Pancreas (tissue), 10 donors: ENCODE results near the gene USHBP1. TPM values are rescaled to one million over a fixed set of nuclear protein-coding genes. Genes with fewer than 3 reads are reported as not detected.
A peak's percentile ranks its signal among the peaks of the same experiment; 100 is the strongest.

Experiments
- ATAC-seq, 4 donors: fragments of 200-7000 bp; cut with Tn5 transposase; one replicate each; pipeline versions ENCODE4 v1.8.0 to v1.9.1; 2020; ENCODE audit warnings: mild to moderate bottlenecking in 4 of 4, moderate library complexity in 4 of 4
- DNase-seq, 6 donors: peaks; one replicate each; pipeline ENCODE4 v3.0.0-alpha.2; 2020
- FAIRE-seq: peaks from 2 replicates; lab custom pipeline; 2012; peaks lifted over from hg19 to GRCh38; lab: Jason Lieb, UNC
- H3K27ac ChIP-seq, 4 donors: fragments of 200-600 bp; sonication (generic); 1 replicate in 3 of 4; 2 replicates in 1 of 4; pipeline versions ENCODE4 v1.5.0 to v1.8.0; 2020
- H3K27me3 ChIP-seq, 4 donors: fragments of 200-600 bp; one replicate each; pipeline ENCODE4 v1.8.0; 2021
- H3K36me3 ChIP-seq, 3 donors: fragments of 200-600 bp; sonication (generic) in 1 of 3; one replicate each; pipeline versions ENCODE4 v1.5.0 to v1.8.0; 2020 to 2021
- H3K4me1 ChIP-seq, 3 donors: fragments of 200-600 bp; one replicate each; pipeline ENCODE4 v1.8.0; 2021
- H3K4me3 ChIP-seq, 4 donors: fragments of 200-600 bp; sonication (generic) in 2 of 4; one replicate each; pipeline versions ENCODE4 v1.5.0 to v1.8.0; 2020 to 2021
- H3K9me3 ChIP-seq, 4 donors: fragments of 200-600 bp; one replicate each; pipeline ENCODE4 v1.8.0; 2021
- CTCF ChIP-seq, 4 donors: fragments of 200-600 bp; sonication (generic) in 3 of 4; IDR thresholded peaks; one replicate each; pipeline versions ENCODE4 v1.5.0 to v1.8.0; 2021; ENCODE audit warnings: antibody characterized with exemption in 4 of 4
- WGBS, 2 donors: extraction: QIAGEN DNeasy Blood & Tissue Kit; methylation state at CpG; one replicate each; pipeline ENCODE4 v1.1.7; 2013; 5-methylcytosine and 5-hydroxymethylcytosine counted together
- intact Hi-C, 3 donors: fragments of 100-400 bp; cut with DNase I; formaldehyde crosslinking; loops; one replicate each; pipeline versions ENCODE4 v1.11.1 to v1.14.2; 2022
- polyA plus RNA-seq, 2 donors: library from polyadenylated mRNA; stranded (reverse); fragments of 200-250 nt; gene quantifications; one replicate each; pipeline ENCODE4 v1.2.3, GENCODE V29; 2013
- total RNA-seq, 6 donors: library from RNA; stranded (reverse); fragmentation: NEBNext Ultra II Directional in 4 of 6; extraction: Animal tissue kit (Norgen Biotek cat#: 25700) in 4 of 6; gene quantifications; one replicate each; pipeline versions ENCODE4 v1.2.1 to v1.2.4, GENCODE V29; 2021 to 2023
- donor health status: healthy with polysubstance abuse.
- donor health status: DM: no; HTN: no; CAD: no; lungs with moderate emphysema.
- donor health status: DM: no; HTN: no; CAD: no.
- donor health status: control.
- donor health status: control.
- donor health status: Bipolar disorder and iron deficiency.
- donor health status: DM: yes; HTN: yes; CAD: no.
- donor health status: DM: no; HTN: no; CAD: no.
- donor health status: DM: no; HTN: no; CAD: no.
- donor health status: DM: yes; HTN: yes; CAD: no.

USHBP1 gene
- total and polyA plus RNA-seq, 8 donors, result 1.2 to 11.1 (median 2.1) TPM

DNA sequence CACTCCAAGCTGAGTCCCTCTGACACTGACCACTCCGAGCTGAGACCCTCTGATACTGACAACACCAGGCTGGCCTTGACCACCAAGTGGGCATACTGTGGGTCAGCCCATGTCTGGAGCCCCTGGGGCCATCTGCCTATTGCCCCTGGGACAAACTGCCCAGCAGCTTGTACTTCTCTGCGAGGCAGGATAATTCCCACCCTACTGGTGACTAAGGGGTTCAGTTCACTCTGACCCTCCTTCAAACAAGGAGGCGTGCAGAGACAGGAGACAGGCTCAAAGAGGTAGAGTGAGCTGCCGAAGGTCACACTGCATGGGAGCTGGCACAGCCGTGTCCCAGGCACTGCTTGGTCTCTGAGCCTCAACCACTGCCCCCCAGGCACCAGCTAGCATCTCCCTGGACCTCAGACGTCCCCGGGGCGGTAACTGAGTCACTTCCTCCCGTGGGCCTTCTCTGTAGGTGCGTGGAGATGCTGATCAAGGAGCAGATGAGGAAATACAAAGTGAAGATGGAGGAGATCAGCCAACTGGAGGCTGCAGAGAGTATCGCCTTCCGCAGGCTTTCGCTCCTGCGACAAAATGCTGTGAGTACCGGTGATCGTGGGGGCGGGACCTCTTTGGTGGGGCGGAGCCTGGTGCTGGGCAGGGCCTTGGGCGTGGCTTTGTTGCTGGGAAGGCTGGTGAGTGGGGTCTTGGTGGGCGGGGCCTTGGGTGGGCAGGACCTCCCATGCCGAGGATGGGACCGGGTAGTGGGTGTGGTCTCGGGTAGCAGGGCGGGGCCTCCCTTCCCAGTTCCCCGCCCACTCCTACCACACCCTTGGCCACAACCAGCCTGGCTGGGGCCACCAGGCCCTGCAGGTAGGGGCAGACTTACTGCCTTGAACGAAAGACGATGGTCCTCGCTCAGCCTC, 55.2 kb downstream of the USHBP1 start:
- ATAC-seq, result no peak
- no peak for TF ChIP-seq CTCF (IDR thresholded peaks at IDR 0.05)
- H3K4me1 ChIP-seq, result no peaks in the 10 kb centered on the region
- H3K27ac ChIP-seq, result no peak overlapping the region
- WGBS, 2 donors, result 85 to 88% methylated on average over 22 to 28 of the region's 28 CpGs
- DNase-seq, result no peak
- no peaks in the 10 kb centered on the region for H3K36me3 ChIP-seq
- no peak overlapping the region for H3K4me3 ChIP-seq
- no peaks in the 10 kb centered on the region for H3K9me3 ChIP-seq
- FAIRE-seq, result no peak
- intact Hi-C loops, result loop anchor here in 1 of 3 donors (5.0 kb wide), 1 partner anchor 68 kb away; no protein-coding TSS in a partner anchor
- no peaks in the 10 kb centered on the region for H3K27me3 ChIP-seq

- no peaks in the 10 kb centered on the region for H3K4me1 ChIP-seq
- WGBS, 2 donors, result 91 to 96% methylated on average over 25 of the region's 25 CpGs
- FAIRE-seq (no peak), DNase-seq (no peak), ATAC-seq (no peak)
- H3K27ac ChIP-seq, result no peak overlapping the region
- H3K27me3 ChIP-seq, result no peaks in the 10 kb centered on the region
- peaks cover 0 to 8% (median 8%) of the 10 kb centered on the region in 3 donors for H3K36me3 ChIP-seq
- no peak for TF ChIP-seq CTCF (IDR thresholded peaks at IDR 0.05)
- intact Hi-C loops, result loop anchor here in 1 of 3 donors (5.0 kb wide), 1 partner anchor 70 kb away; no protein-coding TSS in a partner anchor
- no peaks in the 10 kb centered on the region for H3K9me3 ChIP-seq
- H3K4me3 ChIP-seq, result no peak overlapping the region
Measured at GRCh38 chr19:17206736-17207581, 57.6 kb downstream of the USHBP1 start.

- ATAC-seq, result peak; percentile 76 to 92 (median 89)
- Histone ChIP-seq H3K36me3 (peaks cover 0 to 23% (median 14%) of the 10 kb centered on the region in 3 donors), H3K9me3 (no peaks in the 10 kb centered on the region), H3K4me3 (no peak overlapping the region), H3K27me3 (no peaks in the 10 kb centered on the region), H3K4me1 (no peaks in the 10 kb centered on the region), H3K27ac (no peak overlapping the region)
- intact Hi-C loops, result loop anchor here in 1 of 3 donors (5.0 kb wide), 1 partner anchor 72 kb away; no protein-coding TSS in a partner anchor
- peak; percentile 41 to 64 (median 50) for TF ChIP-seq CTCF (IDR thresholded peaks at IDR 0.05)
- 73 to 78% methylated on average over 26 to 27 of the region's 27 CpGs for WGBS, 2 donors
- FAIRE-seq, result no peak
- peak; percentile 55 to 86 (median 76) for DNase-seq
Measured at GRCh38 chr19:17205237-17206140, 59.1 kb downstream of the USHBP1 start.

- FAIRE-seq, result no peak
- no peaks in the 10 kb centered on the region for H3K9me3 ChIP-seq
- no peaks in the 10 kb centered on the region for H3K4me1 ChIP-seq
- no peak overlapping the region for H3K4me3 ChIP-seq
- intact Hi-C loops, result no loop called here
- no peak for ATAC-seq
- no peaks in the 10 kb centered on the region for H3K27me3 ChIP-seq
- no peak for DNase-seq
- H3K27ac ChIP-seq, result no peak overlapping the region
- H3K36me3 ChIP-seq, result peaks cover 0 to 33% (median 16%) of the 10 kb centered on the region in 3 donors
- 91 to 97% methylated on average over 17 of the region's 17 CpGs for WGBS, 2 donors
- TF ChIP-seq CTCF (IDR thresholded peaks at IDR 0.05), result no peak
Measured at GRCh38 chr19:17202713-17203112, 61.8 kb downstream of the USHBP1 start.
